Endothelial cell of umbilical vein (primary cell): ENCODE results near the gene CLCN6. TPM values are rescaled to one million over a fixed set of nuclear protein-coding genes. Genes with fewer than 3 reads are reported as not detected.

ENCODE experiments used
- BruUV-seq: library from RNA; stranded (reverse); fragments of 400-500 nt; replicated peaks from 2 replicates; lab custom pipeline; 2021; lab: Mats Ljungman, UMichigan
- CTCF ChIA-PET: fragments of 300-600, 350-600 bp; sonication (Branson Sonifier 250); formaldehyde crosslinking; loops from one replicate; lab custom pipeline; 2021; ENCODE audit warnings: antibody characterized with exemption, inconsistent platforms; lab: Charles Lee
- POLR2A ChIA-PET: fragments of 300-600, 350-600 bp; sonication (Branson Sonifier 250); formaldehyde crosslinking; loops from one replicate; lab custom pipeline; 2021; ENCODE audit warnings: antibody characterized with exemption, inconsistent platforms; lab: Charles Lee
- DNase-seq: peaks from one replicate; pipeline ENCODE4 v3.0.0-alpha.2; 2011; ENCODE audit warnings: low read depth, low spot score
- FAIRE-seq: peaks from 2 replicates; lab custom pipeline; 2011; peaks lifted over from hg19 to GRCh38; lab: Jason Lieb, UNC
- H2AFZ ChIP-seq: 2 replicates; pipeline ENCODE4 v1.6.0; 2012; ENCODE audit warnings: low read depth, low read length, control low read depth, inconsistent platforms
- H3K27ac ChIP-seq: 2 replicates; pipeline ENCODE4 v1.5.1; 2011; ENCODE audit warnings: low read depth, mild to moderate bottlenecking, control low read depth, low read length, moderate library complexity; ENCODE audit not compliant: insufficient read depth
- H3K27me3 ChIP-seq, 2 experiments: 2 replicates each; pipeline versions ENCODE4 v1.6.0 to v1.6.1; 2011; ENCODE audit warnings: low read length in 2 of 2, mixed read lengths in 1 of 2; ENCODE audit not compliant: control insufficient read depth in 2 of 2, insufficient read depth in 2 of 2
- H3K36me3 ChIP-seq, 2 experiments: 2 replicates in 1 of 2; 3 replicates in 1 of 2; pipeline ENCODE4 v1.5.1; 2011; ENCODE audit warnings: low read length in 2 of 2, mild to moderate bottlenecking in 1 of 2, moderate library complexity in 1 of 2; ENCODE audit not compliant: control insufficient read depth in 2 of 2, insufficient read depth in 2 of 2; ENCODE audit errors: extremely low read depth in 1 of 2
- H3K4me1 ChIP-seq: 3 replicates; pipeline ENCODE4 v1.5.1; 2011; ENCODE audit warnings: mild to moderate bottlenecking, low read length; ENCODE audit not compliant: control insufficient read depth, insufficient read depth; ENCODE audit errors: extremely low read depth
- H3K4me2 ChIP-seq: 2 replicates; pipeline ENCODE4 v1.6.1; 2011; ENCODE audit warnings: low read length, control low read depth, mixed read lengths; ENCODE audit not compliant: insufficient read depth
- H3K4me3 ChIP-seq, 3 experiments: fragments of 200-600 bp in 1 of 3; sonication (generic), shearing (Covaris generic) in 1 of 3; replicated peaks in 1 of 3; 2 replicates each; pipeline ENCODE4 v1.5.1; 2011 to 2016; ENCODE audit warnings: control low read depth in 3 of 3, low read length in 3 of 3, mild to moderate bottlenecking in 2 of 3, inconsistent platforms in 1 of 3, low read depth in 1 of 3, moderate library complexity in 1 of 3; ENCODE audit not compliant: insufficient read depth in 1 of 3
- H3K79me2 ChIP-seq: 2 replicates; pipeline ENCODE4 v1.6.0; 2012; ENCODE audit warnings: low read length, inconsistent platforms; ENCODE audit not compliant: control insufficient read depth, insufficient read depth
- H3K9ac ChIP-seq: replicated peaks from 2 replicates; pipeline ENCODE3; 2011; ENCODE audit warnings: low read length, control low read depth; ENCODE audit not compliant: insufficient read depth; ENCODE audit errors: extremely low read depth
- H3K9me1 ChIP-seq: replicated peaks from 3 replicates; pipeline ENCODE4 v1.6.0; 2011; ENCODE audit warnings: mild to moderate bottlenecking, low read length; ENCODE audit not compliant: control insufficient read depth, insufficient read depth; ENCODE audit errors: extremely low read depth
- H3K9me3 ChIP-seq: replicated peaks from 2 replicates; pipeline ENCODE4 v1.5.1; 2012; ENCODE audit warnings: low read length, inconsistent platforms; ENCODE audit not compliant: control insufficient read depth, insufficient read depth
- H4K20me1 ChIP-seq: replicated peaks from 2 replicates; pipeline ENCODE3; 2011; ENCODE audit warnings: mild to moderate bottlenecking, low read length; ENCODE audit not compliant: control insufficient read depth, insufficient read depth; ENCODE audit errors: extremely low read depth
- CTCF ChIP-seq, 2 donors: IDR thresholded peaks; 1 replicate in 1 of 2; 2 replicates in 1 of 2; pipeline ENCODE4 v1.5.1; 2011; ENCODE audit warnings: low read length in 2 of 2, mild to moderate bottlenecking in 2 of 2, moderate library complexity in 2 of 2, control low read depth in 1 of 2, inconsistent platforms in 1 of 2, low read depth in 1 of 2; ENCODE audit not compliant: insufficient read depth in 1 of 2; ENCODE audit errors: extremely low read depth in 1 of 2
- EZH2 ChIP-seq: IDR thresholded peaks from 2 replicates; pipeline ENCODE4 v1.6.1; 2012; ENCODE audit warnings: borderline replicate concordance, low read depth, mild to moderate bottlenecking, moderate library complexity, low read length, inconsistent platforms; ENCODE audit not compliant: severe bottlenecking
- FOS ChIP-seq: IDR thresholded peaks from 2 replicates; pipeline ENCODE4 v1.6.1; 2011; ENCODE audit warnings: mild to moderate bottlenecking, low read length, moderate library complexity, borderline replicate concordance; ENCODE audit not compliant: insufficient read depth
- GATA2 ChIP-seq: IDR thresholded peaks from 2 replicates; pipeline ENCODE4 v1.7.0; 2011; ENCODE audit warnings: low read depth, mild to moderate bottlenecking, moderate library complexity, mixed read lengths, low read length; ENCODE audit not compliant: insufficient read length, insufficient read depth
- JUN ChIP-seq: IDR thresholded peaks from 2 replicates; pipeline ENCODE4 v1.6.1; 2011; ENCODE audit warnings: borderline replicate concordance, low read depth; ENCODE audit not compliant: insufficient read length, insufficient read depth
- MAX ChIP-seq: IDR thresholded peaks from 2 replicates; pipeline ENCODE4 v1.6.1; 2011; ENCODE audit not compliant: insufficient read depth, insufficient read length
- MYC ChIP-seq: IDR thresholded peaks from one replicate; pipeline ENCODE4 v1.6.1; 2011; ENCODE audit warnings: mild to moderate bottlenecking, low read depth, low read length
- POLR2A ChIP-seq: IDR thresholded peaks from 2 replicates; pipeline ENCODE4 v1.6.1; 2012; ENCODE audit warnings: low read depth, mild to moderate bottlenecking, control low read depth, low read length
- POLR2AphosphoS5 ChIP-seq: IDR thresholded peaks from 2 replicates; pipeline ENCODE4 v1.6.1; 2012; ENCODE audit warnings: low read depth, mild to moderate bottlenecking, control low read depth, low read length, moderate library complexity; ENCODE audit not compliant: insufficient read depth
- dilution Hi-C: fragments of 300-500 bp; cut with MboI; formaldehyde crosslinking; loops from one replicate; pipeline ENCODE4 v1.15.0; 2019; ENCODE audit warnings: low sequenced_read_pairs; ENCODE audit not compliant: extremely low pct_ligation_motif_present
- intact Hi-C: fragments of 100-400 bp; cut with micrococcal nuclease; formaldehyde crosslinking; loops from one replicate; pipeline ENCODE4 v1.10.0; 2022
- polyA plus RNA-seq, 4 experiments: library from polyadenylated mRNA; depleted of rRNA in 3 of 4; stranded (reverse) in 3 of 4; unstranded in 1 of 4; fragments of >200 nt; gene quantifications; 2 replicates each; pipeline versions ENCODE4 v1.2.1 to v1.2.3, GENCODE V29; 2011 to 2012; ENCODE audit warnings: missing spikeins in 1 of 4
- total RNA-seq: library from RNA; stranded (reverse); gene quantifications from 2 replicates; pipeline ENCODE4 v1.2.3, GENCODE V29; 2021

The CLCN6 gene
- total and polyA plus RNA-seq, 2 donors (not counting 3 experiments of a cell fraction or from before 2014, with no cell fraction given), result 20.4 to 41.2 TPM

- TF ChIP-seq POLR2A (no peak), GATA2 (no peak), POLR2AphosphoS5 (no peak), FOS (no peak), MAX (no peak), MYC (no peak), JUN (no peak), EZH2 (no peak), CTCF (IDR thresholded peaks at IDR 0.05; ENCODE audit: extremely low read depth in 1 of 2, insufficient read depth in 1 of 2, low read depth in 1 of 2, low read length in 2 of 2) (no peak)
- BruUV-seq, result no TSS peak
- CTCF ChIA-PET, result no interaction called here
- Histone ChIP-seq H2AFZ (no peak overlapping the region), H3K27ac (no peak overlapping the region), H3K79me2 (no peaks in the 10 kb centered on the region), H3K4me2 (no peak overlapping the region), H3K9me1 (no peaks in the 10 kb centered on the region), H3K9ac (no peak overlapping the region), H3K27me3 (no peaks in the 10 kb centered on the region), H3K4me1 (no peaks in the 10 kb centered on the region), H3K4me3 (no peak overlapping the region), H4K20me1 (no peaks in the 10 kb centered on the region), H3K36me3 (no peaks in the 10 kb centered on the region), H3K9me3 (no peaks in the 10 kb centered on the region)
- dilution Hi-C loops, result no loop called here
- POLR2A ChIA-PET, result no interaction called here
- DNase-seq, result no peak
- intact Hi-C loops, result no loop called here
- no peak for FAIRE-seq
Measured at GRCh38 chr1:11874624-11875023, 68.6 kb downstream of the CLCN6 start.
